Measurements from ENCODE around the gene CHST11. TPM values are rescaled to one million over a fixed set of nuclear protein-coding genes. Genes with fewer than 3 reads are reported as not detected.

CHST11 gene
- polyA plus RNA-seq, 1 donor (not counting 4 experiments of a cell fraction or from before 2014, with no cell fraction given): 11.9 TPM

DNA sequence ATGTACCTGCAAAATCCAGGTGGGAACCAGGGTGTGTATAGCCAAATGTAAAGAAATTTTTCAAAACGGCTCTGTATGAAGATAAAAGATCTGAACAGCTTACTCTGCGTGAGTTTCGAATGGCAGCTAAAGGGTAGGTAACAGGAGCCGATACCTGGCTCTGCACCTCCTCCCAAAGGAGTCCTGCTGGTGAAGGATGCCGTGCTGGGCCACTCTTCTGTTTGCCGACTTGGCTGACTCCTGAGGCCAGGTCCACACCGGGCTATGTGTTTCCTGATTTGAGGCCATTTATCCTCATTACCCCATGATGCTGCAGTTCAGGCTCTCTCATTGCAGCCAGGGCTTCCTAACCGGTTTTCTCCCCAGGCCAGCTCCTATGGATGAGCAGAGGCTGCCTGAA, 256.7 kb downstream of the CHST11 start:
- no peaks in the 10 kb centered on the region for H3K9me3 ChIP-seq (ENCODE audit: control insufficient read depth, low read depth, low read length)
- no peak for TF ChIP-seq EZH2 (IDR thresholded peaks at IDR 0.05; ENCODE audit: low read length)
- TF ChIP-seq, protein P1, sequence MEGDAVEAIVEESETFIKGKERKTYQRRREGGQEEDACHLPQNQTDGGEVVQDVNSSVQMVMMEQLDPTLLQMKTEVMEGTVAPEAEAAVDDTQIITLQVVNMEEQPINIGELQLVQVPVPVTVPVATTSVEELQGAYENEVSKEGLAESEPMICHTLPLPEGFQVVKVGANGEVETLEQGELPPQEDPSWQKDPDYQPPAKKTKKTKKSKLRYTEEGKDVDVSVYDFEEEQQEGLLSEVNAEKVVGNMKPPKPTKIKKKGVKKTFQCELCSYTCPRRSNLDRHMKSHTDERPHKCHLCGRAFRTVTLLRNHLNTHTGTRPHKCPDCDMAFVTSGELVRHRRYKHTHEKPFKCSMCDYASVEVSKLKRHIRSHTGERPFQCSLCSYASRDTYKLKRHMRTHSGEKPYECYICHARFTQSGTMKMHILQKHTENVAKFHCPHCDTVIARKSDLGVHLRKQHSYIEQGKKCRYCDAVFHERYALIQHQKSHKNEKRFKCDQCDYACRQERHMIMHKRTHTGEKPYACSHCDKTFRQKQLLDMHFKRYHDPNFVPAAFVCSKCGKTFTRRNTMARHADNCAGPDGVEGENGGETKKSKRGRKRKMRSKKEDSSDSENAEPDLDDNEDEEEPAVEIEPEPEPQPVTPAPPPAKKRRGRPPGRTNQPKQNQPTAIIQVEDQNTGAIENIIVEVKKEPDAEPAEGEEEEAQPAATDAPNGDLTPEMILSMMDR (optimal IDR thresholded peaks at IDR 0.05 in 1 of 3, IDR thresholded peaks at IDR 0.05 in 1 of 3, conservative IDR thresholded peaks at IDR 0.05 in 1 of 3; ENCODE audit: extremely low read depth in 1 of 3, insufficient read depth in 2 of 3, low read length in 3 of 3): no peak
- DNase-seq (ENCODE audit: low read depth, low spot score) (no peak), FAIRE-seq (no peak)
- no peaks in the 10 kb centered on the region for H3K36me3 ChIP-seq (ENCODE audit: control insufficient read depth in 2 of 2, extremely low read depth in 1 of 2, insufficient read depth in 2 of 2, low read length in 2 of 2)
- H3K79me2 ChIP-seq (ENCODE audit: control insufficient read depth, insufficient read depth, low read length): peaks cover 2% of the 10 kb centered on the region
- no peak overlapping the region for H2AFZ ChIP-seq (ENCODE audit: control insufficient read depth, low read length)
- H3K27me3 ChIP-seq (ENCODE audit: control insufficient read depth, extremely low read depth, insufficient read depth, low read length): no peaks in the 10 kb centered on the region
- peaks cover 3% of the 10 kb centered on the region for H3K9me1 ChIP-seq (ENCODE audit: control insufficient read depth, extremely low read depth, insufficient read depth, low read length)
- no peak overlapping the region for H3K4me3 ChIP-seq (ENCODE audit: control insufficient read depth in 2 of 3, extremely low read depth in 1 of 3, insufficient read depth in 2 of 3, low read depth in 1 of 3, low read length in 3 of 3)
- H3K27ac ChIP-seq (ENCODE audit: control insufficient read depth, insufficient read depth, low read length): no peak overlapping the region
- dilution Hi-C loops (cut with MboI; ENCODE audit: extremely low pct_ligation_motif_present, low sequenced_read_pairs): no loop called here
- no peaks in the 10 kb centered on the region for H4K20me1 ChIP-seq (ENCODE audit: control insufficient read depth, extremely low read depth, insufficient read depth, low read length)
- H3K9ac ChIP-seq (ENCODE audit: control insufficient read depth, extremely low read depth, insufficient read depth, low read length): no peak overlapping the region
- H3K4me2 ChIP-seq (ENCODE audit: control insufficient read depth, extremely low read depth, insufficient read depth, low read depth, low read length): no peak overlapping the region
- H3K4me1 ChIP-seq (ENCODE audit: control insufficient read depth, extremely low read depth, insufficient read depth, low read length): no peaks in the 10 kb centered on the region

DNA sequence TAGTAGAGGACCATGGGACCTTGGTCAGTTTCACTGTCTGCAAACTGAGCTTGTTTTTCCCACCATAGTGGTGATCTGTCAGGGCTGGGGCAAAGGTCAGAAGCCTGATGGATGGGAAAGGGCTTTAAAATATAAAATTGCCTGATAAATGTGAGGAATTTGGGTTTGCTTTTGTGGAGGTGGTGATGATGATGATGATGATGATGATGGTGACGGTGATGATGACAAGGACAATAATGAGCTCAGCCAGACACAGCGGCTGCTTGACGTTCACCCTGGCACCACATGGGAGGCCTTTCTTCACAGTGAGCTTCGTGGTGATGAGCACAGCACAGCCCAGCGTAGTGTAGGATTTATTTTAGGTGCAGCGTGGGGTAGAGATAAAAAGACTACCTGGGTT, 257.6 kb downstream of the CHST11 start:
- peaks cover 2% of the 10 kb centered on the region for H3K79me2 ChIP-seq (ENCODE audit: control insufficient read depth, insufficient read depth, low read length)
- no peaks in the 10 kb centered on the region for H3K4me1 ChIP-seq (ENCODE audit: control insufficient read depth, extremely low read depth, insufficient read depth, low read length)
- DNase-seq (ENCODE audit: low read depth, low spot score) (no peak), FAIRE-seq (no peak)
- no peaks in the 10 kb centered on the region for H3K9me3 ChIP-seq (ENCODE audit: control insufficient read depth, low read depth, low read length)
- no peaks in the 10 kb centered on the region for H3K36me3 ChIP-seq (ENCODE audit: control insufficient read depth in 2 of 2, extremely low read depth in 1 of 2, insufficient read depth in 2 of 2, low read length in 2 of 2)
- no peaks in the 10 kb centered on the region for H3K27me3 ChIP-seq (ENCODE audit: control insufficient read depth, extremely low read depth, insufficient read depth, low read length)
- peaks cover 3% of the 10 kb centered on the region for H3K9me1 ChIP-seq (ENCODE audit: control insufficient read depth, extremely low read depth, insufficient read depth, low read length)
- H3K4me2 ChIP-seq (ENCODE audit: control insufficient read depth, extremely low read depth, insufficient read depth, low read depth, low read length): no peak overlapping the region
- no peak overlapping the region for H2AFZ ChIP-seq (ENCODE audit: control insufficient read depth, low read length)
- H3K27ac ChIP-seq (ENCODE audit: control insufficient read depth, insufficient read depth, low read length): no peak overlapping the region
- no peak overlapping the region for H3K4me3 ChIP-seq (ENCODE audit: control insufficient read depth in 2 of 3, extremely low read depth in 1 of 3, insufficient read depth in 2 of 3, low read depth in 1 of 3, low read length in 3 of 3)
- no peak for TF ChIP-seq EZH2 (IDR thresholded peaks at IDR 0.05; ENCODE audit: low read length)
- TF ChIP-seq, protein P1 (optimal IDR thresholded peaks at IDR 0.05 in 1 of 3, IDR thresholded peaks at IDR 0.05 in 1 of 3, conservative IDR thresholded peaks at IDR 0.05 in 1 of 3; ENCODE audit: extremely low read depth in 1 of 3, insufficient read depth in 2 of 3, low read length in 3 of 3): no peak
- dilution Hi-C loops (cut with MboI; ENCODE audit: extremely low pct_ligation_motif_present, low sequenced_read_pairs): no loop called here
- no peak overlapping the region for H3K9ac ChIP-seq (ENCODE audit: control insufficient read depth, extremely low read depth, insufficient read depth, low read length)
- H4K20me1 ChIP-seq (ENCODE audit: control insufficient read depth, extremely low read depth, insufficient read depth, low read length): no peaks in the 10 kb centered on the region
